IPS-18c (cell line): ENCODE results near the gene DHX35.

Experiments
- H3K4me3 ChIP-seq: 2 replicates; pipeline ENCODE4 v1.7.0; 2013; ENCODE audit warnings: low read depth, mild to moderate bottlenecking, low read length, moderate library complexity; ENCODE audit not compliant: insufficient read depth
- H3K9me3 ChIP-seq: one replicate; pipeline ENCODE4 v1.6.1; 2013; ENCODE audit warnings: mild to moderate bottlenecking, low read length, moderate library complexity; ENCODE audit not compliant: control insufficient read depth, insufficient read depth

DHX35 gene

DNA sequence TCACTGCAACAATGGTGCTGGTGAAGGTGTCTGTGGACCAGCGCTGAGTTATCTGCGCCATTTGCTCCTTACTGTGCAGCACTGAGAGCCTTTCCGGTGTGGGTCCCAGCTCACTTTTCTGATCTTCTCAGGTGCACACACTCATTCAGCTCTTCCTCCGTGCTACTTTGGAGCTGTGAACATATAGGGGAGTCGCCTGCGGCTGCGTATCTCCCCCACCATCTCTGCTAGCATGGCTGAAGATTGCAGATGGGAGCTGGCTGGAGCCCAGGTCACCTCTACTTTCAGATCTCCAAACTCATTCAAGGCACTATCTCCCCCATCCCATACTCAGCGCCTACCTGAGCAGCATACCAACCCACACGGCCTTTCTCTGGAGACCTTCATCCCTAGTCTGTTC is 96.9 kb downstream of the DHX35 start:
- Histone ChIP-seq H3K4me3 (no peak overlapping the region), H3K9me3 (no peaks in the 10 kb centered on the region)

DNA sequence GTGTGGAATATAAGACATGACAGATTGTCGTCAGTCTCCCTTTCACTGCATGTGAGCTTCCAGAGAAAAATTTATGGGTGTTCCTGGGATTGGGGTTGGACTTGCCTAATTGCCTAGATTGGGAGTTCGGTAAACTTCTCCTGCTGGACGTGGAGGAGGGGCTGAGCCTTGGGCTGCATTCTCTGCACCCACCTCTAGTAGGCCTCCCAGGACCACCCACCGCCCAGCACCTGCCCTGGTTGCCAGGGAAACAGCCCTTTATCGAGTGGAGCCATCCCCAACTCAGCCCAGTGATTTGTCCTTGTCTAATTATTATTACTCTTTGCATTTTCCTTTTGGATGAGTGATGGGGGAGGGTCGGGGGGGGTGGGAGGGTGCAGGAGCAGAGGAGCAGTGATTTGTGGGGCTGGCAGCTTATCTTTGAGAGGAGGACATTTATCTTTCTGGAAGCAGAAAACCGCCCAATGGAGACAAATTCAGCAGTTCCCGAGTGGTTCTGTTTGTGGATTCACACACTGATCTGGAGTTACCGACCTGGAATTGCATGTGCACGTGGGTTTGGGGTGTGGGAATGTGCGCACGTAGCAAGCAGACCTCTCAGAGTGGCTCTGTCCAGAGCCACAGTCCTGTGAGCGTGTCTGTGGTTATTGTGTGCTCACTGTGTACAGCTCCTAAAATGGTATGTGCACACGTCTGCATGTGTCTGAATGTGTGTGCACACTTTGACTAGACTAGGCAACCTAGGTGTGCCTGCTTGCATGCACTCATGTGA is 104.5 kb downstream of the DHX35 start:
- peaks cover 4% of the 10 kb centered on the region for H3K9me3 ChIP-seq
- H3K4me3 ChIP-seq, result no peak overlapping the region

DNA sequence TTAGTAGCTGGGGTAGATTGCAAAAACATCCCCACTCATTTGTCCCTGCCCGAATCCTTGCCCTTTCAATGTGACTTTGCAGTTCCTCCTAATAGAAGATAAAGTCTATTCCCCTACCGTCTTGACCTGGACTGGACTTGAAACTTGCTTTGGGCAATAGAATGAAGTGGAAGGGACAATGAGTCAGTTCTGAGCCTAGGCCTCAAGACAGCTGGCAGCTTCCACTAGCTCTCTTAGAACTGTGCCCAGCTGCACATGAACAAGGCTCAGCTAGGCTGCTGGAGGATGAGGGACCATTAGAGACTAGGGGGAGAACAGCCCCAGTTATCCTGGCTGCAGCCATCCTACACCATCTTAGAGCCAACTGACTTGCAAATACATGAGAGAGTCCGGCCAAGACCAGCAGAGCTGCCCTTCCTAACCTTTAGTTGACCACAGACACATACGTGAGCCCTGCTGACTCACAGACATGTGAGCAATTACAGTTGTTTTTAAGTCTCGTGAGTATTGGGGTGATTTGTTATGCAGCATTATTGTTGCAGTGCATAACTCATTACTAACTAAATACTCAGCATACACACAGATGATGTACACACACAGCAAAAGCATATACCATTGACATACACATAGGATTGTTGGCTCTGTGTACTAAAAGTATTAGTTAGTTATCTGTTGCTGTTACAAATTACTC is 105.5 kb downstream of the DHX35 start:
- Histone ChIP-seq H3K9me3 (peaks cover 4% of the 10 kb centered on the region), H3K4me3 (no peak overlapping the region)

DNA sequence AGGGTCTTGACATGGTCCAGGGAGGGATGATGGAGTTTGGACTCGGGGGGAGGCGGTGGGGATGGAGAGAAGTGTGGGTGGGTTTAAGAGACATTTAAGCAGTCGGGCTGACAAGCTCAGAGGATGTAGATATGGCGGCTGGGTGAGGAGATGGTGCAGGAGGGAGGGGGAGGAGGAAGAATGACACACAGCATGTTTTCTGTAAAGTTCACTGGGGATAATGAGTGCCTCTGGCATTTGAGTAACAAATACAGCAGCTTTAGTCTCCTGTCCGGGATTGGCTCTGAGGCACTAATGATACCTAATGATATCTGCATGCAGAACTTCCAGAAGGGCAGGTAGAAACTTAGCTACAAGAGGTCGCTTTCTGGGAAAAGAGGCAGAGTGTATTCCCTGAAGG is 107.8 kb downstream of the DHX35 start:
- peaks cover 4% of the 10 kb centered on the region for H3K9me3 ChIP-seq
- no peak overlapping the region for H3K4me3 ChIP-seq

DNA sequence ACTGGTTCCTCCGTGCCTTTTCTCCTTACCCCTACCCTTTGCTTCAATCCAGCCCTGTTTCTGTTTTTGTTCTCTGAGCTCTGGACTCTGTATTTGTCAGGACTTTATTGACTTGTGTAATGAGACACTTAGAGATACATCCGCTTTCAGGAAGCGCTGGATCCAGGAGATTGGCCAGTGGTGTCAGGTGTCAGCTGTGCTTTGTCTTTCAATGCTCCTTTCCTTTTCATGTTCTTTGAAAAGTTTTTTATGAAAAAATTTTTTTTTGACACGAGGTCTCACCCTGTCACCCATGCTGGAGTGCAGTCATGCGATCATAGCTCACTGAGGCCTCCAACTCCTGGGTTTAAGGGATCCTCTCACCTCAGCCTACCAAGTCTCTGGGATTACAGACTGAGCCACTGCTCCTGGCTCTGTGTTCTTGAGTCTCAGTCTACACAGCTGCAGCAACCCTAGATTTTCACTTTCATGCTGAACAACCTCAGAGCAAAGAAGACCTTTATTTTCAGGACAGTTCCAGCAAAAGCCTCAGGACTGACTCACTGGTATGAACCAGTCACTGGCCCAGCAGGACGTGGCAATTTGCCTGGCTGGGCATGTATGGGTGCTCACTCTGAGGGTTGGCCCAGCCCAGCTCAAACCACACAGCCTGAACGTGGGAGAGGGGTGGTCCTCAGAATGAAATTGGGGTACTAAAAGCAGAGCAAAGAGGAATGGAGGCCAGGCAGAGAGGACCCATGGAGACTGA is 108.5 kb downstream of the DHX35 start:
- H3K9me3 ChIP-seq, result peaks cover 4% of the 10 kb centered on the region
- H3K4me3 ChIP-seq, result no peak overlapping the region

DNA sequence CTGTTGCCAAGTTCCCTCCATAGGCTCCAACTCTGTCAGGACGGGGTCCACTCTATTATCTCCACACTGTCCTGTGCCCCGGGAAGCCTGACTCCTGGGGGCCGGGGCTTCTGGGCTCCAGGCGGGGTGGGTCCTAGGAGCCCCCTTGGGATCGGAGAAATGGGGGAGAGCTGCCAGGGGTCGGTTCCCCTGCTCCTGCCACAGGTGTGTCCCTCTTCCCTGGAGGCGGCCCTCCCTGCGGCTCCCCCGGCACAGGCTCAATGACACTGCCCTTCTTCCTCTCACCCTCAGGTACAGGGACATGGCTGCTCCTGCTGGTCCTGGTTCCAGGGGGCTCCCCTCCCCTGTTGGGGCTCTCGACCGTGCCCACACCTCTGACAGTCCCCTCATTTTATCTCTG is 110.0 kb downstream of the DHX35 start:
- no peak overlapping the region for H3K4me3 ChIP-seq
- peaks cover 2% of the 10 kb centered on the region for H3K9me3 ChIP-seq

DNA sequence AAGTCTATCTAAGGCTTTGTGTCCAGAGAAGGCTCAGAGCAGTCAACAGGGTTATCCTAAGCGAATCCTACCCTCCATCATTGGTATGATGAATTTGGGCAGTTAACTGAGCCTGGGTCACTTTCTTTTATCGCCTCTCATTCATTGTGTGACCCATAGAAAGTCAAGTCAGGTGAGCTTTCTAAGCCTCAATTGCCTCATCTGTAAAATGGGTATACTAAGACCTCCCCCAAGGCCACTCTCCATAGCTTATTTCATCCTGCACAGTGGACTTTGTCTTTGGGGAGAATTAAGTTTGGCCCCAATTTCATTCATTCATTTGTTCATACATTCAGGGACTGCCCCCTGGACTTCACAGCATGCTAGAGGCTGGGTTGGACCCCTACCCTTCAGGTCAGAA is 110.5 kb downstream of the DHX35 start:
- H3K4me3 ChIP-seq, result no peak overlapping the region
- H3K9me3 ChIP-seq, result peaks cover 2% of the 10 kb centered on the region

DNA sequence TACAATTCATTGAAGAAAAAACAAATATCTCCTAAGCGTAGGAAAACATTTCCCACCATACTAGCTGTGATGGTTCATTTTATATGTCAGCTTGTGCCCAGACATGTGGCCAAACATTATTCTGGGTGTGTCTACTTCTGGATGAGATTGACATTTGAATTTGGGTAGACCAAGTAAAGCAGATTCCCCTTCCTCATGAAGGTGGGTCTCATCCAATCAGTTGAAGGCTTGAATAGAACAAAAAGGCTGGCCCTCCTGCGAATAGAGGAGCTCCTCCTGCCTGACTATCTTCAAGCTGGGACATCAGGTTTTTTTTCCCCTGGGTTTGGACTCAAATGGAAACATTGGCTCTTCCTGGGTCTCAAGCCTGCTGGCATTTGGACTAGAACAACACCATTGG is 113.6 kb downstream of the DHX35 start:
- H3K4me3 ChIP-seq, result no peak overlapping the region
- H3K9me3 ChIP-seq, result no peaks in the 10 kb centered on the region

DNA sequence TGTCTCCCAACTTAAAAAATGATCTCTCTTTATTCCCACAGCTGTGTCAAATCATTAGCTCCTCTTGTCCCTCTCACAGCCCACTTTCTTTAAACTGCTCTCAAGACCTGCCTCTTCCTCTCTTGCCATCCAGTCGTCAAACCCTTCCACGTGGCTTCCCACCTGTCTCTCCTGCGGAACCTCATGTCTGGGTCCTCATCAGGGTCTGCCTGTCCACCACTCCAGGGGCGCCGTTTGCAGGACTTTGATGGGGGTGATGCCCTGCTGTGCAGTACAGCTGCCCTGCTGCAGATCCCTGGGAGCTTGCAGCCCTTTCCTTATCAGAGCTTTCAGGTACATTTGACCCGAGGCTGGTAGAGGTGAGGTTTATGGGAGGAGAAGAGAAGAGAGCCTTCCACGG is 114.8 kb downstream of the DHX35 start:
- Histone ChIP-seq H3K4me3 (no peak overlapping the region), H3K9me3 (no peaks in the 10 kb centered on the region)

DNA sequence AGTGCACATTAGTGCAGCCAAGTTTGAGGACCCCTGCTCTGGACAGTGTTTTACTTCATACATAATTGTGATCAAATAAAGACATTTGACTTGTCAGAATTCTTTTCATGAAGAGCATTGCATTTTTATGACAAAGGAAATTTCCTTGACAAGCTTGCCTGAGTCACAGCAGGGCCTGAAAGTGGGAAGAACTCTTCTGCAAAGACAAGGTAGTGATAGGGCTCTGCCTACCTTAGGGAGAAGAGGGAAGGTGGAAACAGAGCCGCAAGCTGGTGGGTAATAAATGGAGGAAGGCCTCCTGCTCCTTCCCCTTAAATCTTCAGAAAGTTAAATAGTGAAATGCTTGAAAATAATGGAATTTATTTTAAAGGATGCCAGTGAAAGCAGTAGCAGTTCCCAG is 118.2 kb downstream of the DHX35 start:
- Histone ChIP-seq H3K4me3 (no peak overlapping the region), H3K9me3 (peaks cover 2% of the 10 kb centered on the region)

DNA sequence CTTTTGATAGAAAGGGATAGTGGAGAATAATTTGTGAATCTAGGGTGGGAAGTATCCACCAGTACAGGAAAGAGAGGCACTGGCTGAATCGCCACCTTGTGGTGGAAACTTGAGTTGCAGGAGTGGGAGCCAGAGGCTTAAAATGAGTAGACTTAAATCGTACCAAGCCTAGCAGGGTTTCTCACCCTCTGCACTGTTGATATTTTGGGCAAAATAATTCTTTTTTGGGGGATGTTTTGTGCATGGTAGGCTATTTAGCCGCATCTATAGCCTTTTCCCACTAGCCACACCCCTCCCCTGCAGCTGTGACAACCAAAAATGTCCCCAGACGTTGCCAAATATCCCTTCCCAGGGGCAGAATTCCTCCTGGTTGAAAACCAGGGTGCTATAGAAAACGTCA is 119.1 kb downstream of the DHX35 start:
- Histone ChIP-seq H3K4me3 (no peak overlapping the region), H3K9me3 (peaks cover 2% of the 10 kb centered on the region)

DNA sequence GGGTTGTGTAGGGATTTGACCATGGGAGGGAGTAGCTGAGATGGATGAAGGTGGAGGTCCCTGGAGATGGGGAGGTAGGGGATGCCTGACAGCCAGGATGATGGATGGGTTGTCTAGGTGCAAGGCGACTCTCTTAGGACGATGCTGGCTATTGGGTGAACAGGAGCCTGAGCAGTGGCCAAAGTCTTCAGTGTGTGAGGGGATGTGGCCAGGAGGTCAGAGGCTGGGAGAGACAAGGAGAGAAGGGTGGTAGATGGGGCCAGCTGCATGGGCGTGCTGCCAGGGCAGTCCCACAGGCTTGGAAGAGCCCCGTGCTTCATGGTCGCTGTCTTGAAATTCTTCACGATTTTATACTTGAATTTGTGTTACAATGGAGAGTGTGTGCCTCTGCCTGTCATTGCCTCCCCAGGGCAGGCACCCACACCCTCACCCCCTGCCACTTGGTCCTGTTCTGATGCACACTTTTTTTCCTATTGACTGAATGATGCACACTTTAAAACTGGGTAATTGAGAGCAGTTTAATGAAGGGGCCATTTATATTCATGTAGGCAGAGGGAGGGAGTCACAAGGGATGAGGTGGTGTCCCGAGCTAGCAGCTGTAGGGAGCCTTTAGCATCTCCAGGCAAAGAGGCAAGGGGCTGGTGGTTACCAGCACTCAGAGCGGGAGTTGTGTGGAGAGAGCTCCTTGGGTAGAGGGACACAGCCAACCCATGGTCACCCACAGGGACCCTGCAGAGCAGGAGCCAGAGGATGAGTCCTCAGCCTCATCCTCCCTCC is 120.7 kb downstream of the DHX35 start:
- peaks cover 2% of the 10 kb centered on the region for H3K9me3 ChIP-seq
- no peak overlapping the region for H3K4me3 ChIP-seq

DNA sequence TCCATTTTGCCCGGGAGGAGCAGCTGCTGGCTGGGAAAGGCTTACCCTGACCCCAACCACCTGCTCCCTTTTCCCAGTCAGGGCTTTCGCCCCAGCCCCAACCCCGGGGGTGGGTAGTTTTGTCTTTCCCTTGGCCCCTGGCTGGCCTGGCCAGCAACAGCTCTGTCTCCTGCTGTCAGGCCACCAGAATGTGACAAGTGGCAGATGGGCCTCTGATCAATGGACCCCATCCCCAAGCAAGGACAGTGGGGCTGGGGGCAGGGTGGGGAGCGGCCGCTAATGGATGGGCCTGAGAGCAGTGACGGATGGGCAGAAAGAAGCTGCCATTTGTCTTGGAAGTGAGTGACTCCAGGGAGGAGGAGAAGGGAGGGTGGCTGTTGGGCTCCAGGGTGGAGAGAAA is 121.6 kb downstream of the DHX35 start:
- H3K9me3 ChIP-seq, result peaks cover 5% of the 10 kb centered on the region
- H3K4me3 ChIP-seq, result no peak overlapping the region

DNA sequence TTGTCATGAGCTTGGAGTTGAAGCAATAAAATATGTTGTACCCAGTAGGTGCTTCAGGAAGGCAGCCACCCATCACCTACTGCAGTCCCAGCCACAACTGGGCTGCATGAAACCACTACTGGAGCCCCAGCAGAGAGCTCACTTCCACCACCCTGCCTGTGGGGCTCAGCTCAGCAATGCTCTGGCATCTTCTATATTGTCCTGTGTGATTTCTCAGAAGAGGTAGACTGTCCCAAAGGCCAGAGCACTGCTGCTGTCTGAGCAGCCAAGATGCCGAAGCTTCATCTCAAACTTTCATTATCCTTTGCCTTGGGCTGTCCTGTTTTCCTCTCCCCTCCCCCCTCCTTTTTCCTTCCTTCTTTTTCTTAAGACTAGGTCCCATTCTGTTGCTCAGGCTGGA is 126.9 kb downstream of the DHX35 start:
- Histone ChIP-seq H3K4me3 (no peak overlapping the region; the same call in 1 of the 2 replicates), H3K9me3 (peaks cover 2% of the 10 kb centered on the region)
